Dedifferentiated amniotic fluid mesenchymal stem cell (primary cell): ENCODE measurements around the gene RNLS.

ENCODE experiments used
- DNase-seq: peaks from one replicate; pipeline ENCODE4 v3.0.0-alpha.2; 2016; ENCODE audit errors: extremely low spot score

Gene RNLS

GRCh38 chr10:88582806-88583583 is at the start of gene RNLS:
TSS of gene RNLS (minus strand) at chr10:88583318.
- DNase-seq: no peak

GRCh38 chr10:88624840-88625239 is 41.7 kb upstream of the RNLS start:
- no peak for DNase-seq

GRCh38 chr10:88623835-88624234 is 40.7 kb upstream of the RNLS start:
- DNase-seq: no peak

GRCh38 chr10:88620441-88620840 is 37.3 kb upstream of the RNLS start:
- DNase-seq: no peak

- DNase-seq: no peak
Observed at GRCh38 chr10:88618496-88618895, 35.4 kb upstream of the RNLS start.

- DNase-seq: no peak
Observed at GRCh38 chr10:88617772-88618300, 34.7 kb upstream of the RNLS start.

- DNase-seq: no peak
Observed at GRCh38 chr10:88616250-88616977, 33.3 kb upstream of the RNLS start.

GRCh38 chr10:88608780-88609179 is 25.7 kb upstream of the RNLS start:
- no peak for DNase-seq

- DNase-seq: no peak
Observed at GRCh38 chr10:88608052-88608732, 25.1 kb upstream of the RNLS start.

GRCh38 chr10:88598055-88598454 is 14.9 kb upstream of the RNLS start:
- no peak for DNase-seq

- no peak for DNase-seq
Observed at GRCh38 chr10:88594482-88594881, 11.4 kb upstream of the RNLS start.

GRCh38 chr10:88592906-88593305 is 9.8 kb upstream of the RNLS start:
- DNase-seq: no peak

GRCh38 chr10:88592381-88592780 is 9.3 kb upstream of the RNLS start:
- DNase-seq: no peak

- no peak for DNase-seq
Observed at GRCh38 chr10:88586462-88586861, 3.3 kb upstream of the RNLS start, which contains the start of gene LIPJ. TSS of gene LIPJ (plus strand) at chr10:88586762. CDS start at chr10:88590688, 3,926 bp downstream.

GRCh38 chr10:88583584-88583957 is 453 bp upstream of the RNLS start:
- no peak for DNase-seq

GRCh38 chr10:88582411-88582805 is 710 bp downstream of the RNLS start:
- no peak for DNase-seq

GRCh38 chr10:88565072-88565471 is 18.0 kb downstream of the RNLS start:
- DNase-seq: peak; percentile 66

GRCh38 chr10:88562152-88562551 is 21.0 kb downstream of the RNLS start:
- no peak for DNase-seq

- peak; percentile 49 for DNase-seq
Observed at GRCh38 chr10:88557658-88558057, 25.5 kb downstream of the RNLS start.

- DNase-seq: no peak
Observed at GRCh38 chr10:88557256-88557655, 25.9 kb downstream of the RNLS start.

GRCh38 chr10:88555190-88555908 is 27.8 kb downstream of the RNLS start:
- DNase-seq: no peak
